HCT116 (cell line): Measurements from ENCODE around the gene RADIL.

Experiments used
- CTCF ChIP-seq, 3 experiments: fragments of 200-600 bp in 1 of 3; sonication (generic) in 1 of 3; IDR thresholded peaks in 2 of 3; conservative IDR thresholded peaks in 1 of 3; 2 replicates each; pipeline ENCODE4 v1.5.1; 2012 to 2017; ENCODE audit warnings: low read depth in 2 of 3, low read length in 2 of 3, antibody characterized with exemption in 1 of 3, borderline replicate concordance in 1 of 3, control low read depth in 1 of 3, mild to moderate bottlenecking in 1 of 3, mixed read lengths in 1 of 3, mixed run types in 1 of 3, moderate library complexity in 1 of 3; ENCODE audit not compliant: insufficient read depth in 1 of 3
- EGR1 ChIP-seq: IDR thresholded peaks from 2 replicates; pipeline ENCODE4 v1.6.1; 2012; ENCODE audit warnings: low read depth

GRCh38 chr7:4751398-4751947, 132.0 kb downstream of the RADIL start:
- TF ChIP-seq EGR1 (no peak), CTCF (IDR thresholded peaks at IDR 0.05 in 2 of 3, conservative IDR thresholded peaks at IDR 0.05 in 1 of 3; ENCODE audit: borderline replicate concordance in 1 of 3, insufficient read depth in 1 of 3, low read depth in 2 of 3, low read length in 2 of 3) (no peak)
